WTC11 (cell line): ENCODE measurements around the gene HBQ1. TPM values are rescaled to one million over a fixed set of nuclear protein-coding genes. Genes with fewer than 3 reads are reported as not detected.

Source experiments
- ATAC-seq: fragments of 200-7000 bp; cut with Tn5 transposase; 2 replicates; pipeline ENCODE4 v1.10.0; 2021; ENCODE audit warnings: mild to moderate bottlenecking, moderate library complexity
- CTCF ChIA-PET: fragments of 300-600 bp; sonication (Branson Sonifier 250); formaldehyde crosslinking; loops from one replicate; lab custom pipeline; 2021; ENCODE audit warnings: antibody characterized with exemption; lab: Charles Lee
- POLR2A ChIA-PET: fragments of 350-600 bp; sonication (Branson Sonifier 250); formaldehyde crosslinking; loops from one replicate; lab custom pipeline; 2021; ENCODE audit warnings: antibody characterized with exemption; lab: Charles Lee
- DNase-seq: peaks from one replicate; pipeline ENCODE4 v3.0.0; 2021; ENCODE audit warnings: low spot score
- H3K27ac Mint-ChIP-seq: 2 replicates; pipeline ENCODE4 v1.8.0; 2021; ENCODE audit warnings: mixed read lengths
- H3K27me3 Mint-ChIP-seq: 2 replicates; pipeline ENCODE4 v1.8.0; 2021; ENCODE audit warnings: low read depth, mild to moderate bottlenecking, moderate library complexity, mixed read lengths
- H3K36me3 Mint-ChIP-seq: 2 replicates; pipeline ENCODE4 v1.8.0; 2021; ENCODE audit warnings: mixed read lengths
- H3K4me1 Mint-ChIP-seq: 2 replicates; pipeline ENCODE4 v1.8.0; 2022; ENCODE audit warnings: mixed read lengths
- H3K4me3 Mint-ChIP-seq: 2 replicates; pipeline ENCODE4 v1.8.0; 2021; ENCODE audit warnings: mild to moderate bottlenecking, moderate library complexity, mixed read lengths
- H3K9me3 Mint-ChIP-seq: 2 replicates; pipeline ENCODE4 v1.8.0; 2021; ENCODE audit warnings: mixed read lengths
- ATF2 ChIP-seq: sonication (generic); formaldehyde crosslinking; IDR thresholded peaks from 2 replicates; pipeline ENCODE4 v1.8.1; 2022; ENCODE audit warnings: low read depth, missing genetic modification reagents, borderline replicate concordance
- ETV6 ChIP-seq: sonication (generic); formaldehyde crosslinking; IDR thresholded peaks from 2 replicates; pipeline ENCODE4 v1.8.1; 2022; ENCODE audit warnings: mild to moderate bottlenecking, missing genetic modification reagents
- FOXJ3 ChIP-seq: sonication (generic); formaldehyde crosslinking; IDR thresholded peaks from 2 replicates; pipeline ENCODE4 v1.9.0; 2021; ENCODE audit warnings: missing genetic modification reagents, mild to moderate bottlenecking, borderline replicate concordance
- GRHL2 ChIP-seq: fragments of 250-450 bp; sonication (Bioruptor Pico); IDR thresholded peaks from 2 replicates; pipeline ENCODE4 v1.8.0; 2022; ENCODE audit warnings: mild to moderate bottlenecking, moderate library complexity; ENCODE audit not compliant: insufficient replicate concordance, severe bottlenecking
- IRF2 ChIP-seq: sonication (generic); formaldehyde crosslinking; IDR thresholded peaks from 2 replicates; pipeline ENCODE4 v1.8.0; 2022; ENCODE audit warnings: low read depth, missing genetic modification reagents, borderline replicate concordance
- JAZF1 ChIP-seq: fragments of 250-450 bp; sonication (Bioruptor Pico); IDR thresholded peaks from 2 replicates; pipeline ENCODE4 v1.9.0; 2021; ENCODE audit warnings: moderate library complexity, mild to moderate bottlenecking, inconsistent platforms
- MAX ChIP-seq: sonication (generic); formaldehyde crosslinking; IDR thresholded peaks from 2 replicates; pipeline ENCODE4 v1.8.0; 2022; ENCODE audit warnings: mild to moderate bottlenecking, missing genetic modification reagents
- MXD4 ChIP-seq: fragments of 250-450 bp; sonication (Bioruptor Pico); IDR thresholded peaks from 2 replicates; pipeline ENCODE4 v1.8.0; 2021; ENCODE audit warnings: mild to moderate bottlenecking, moderate library complexity, borderline replicate concordance
- NFYB ChIP-seq: sonication (generic); formaldehyde crosslinking; conservative IDR thresholded peaks from 2 replicates; pipeline ENCODE4 v1.8.0; 2022; ENCODE audit warnings: low read depth, missing genetic modification reagents
- NR2C2 ChIP-seq: sonication (generic); formaldehyde crosslinking; IDR thresholded peaks from 2 replicates; pipeline ENCODE4 v1.8.0; 2022; ENCODE audit warnings: mild to moderate bottlenecking, missing genetic modification reagents
- PRRX2 ChIP-seq: fragments of 250-450 bp; sonication (Bioruptor Pico); IDR thresholded peaks from 2 replicates; pipeline ENCODE4 v1.8.0; 2021; ENCODE audit warnings: mild to moderate bottlenecking
- RORB ChIP-seq: fragments of 250-450 bp; sonication (Bioruptor Pico); IDR thresholded peaks from 2 replicates; pipeline ENCODE4 v1.9.0; 2021; ENCODE audit warnings: mild to moderate bottlenecking
- STAT6 ChIP-seq: sonication (generic); formaldehyde crosslinking; conservative IDR thresholded peaks from 2 replicates; pipeline ENCODE4 v1.8.1; 2023; ENCODE audit warnings: mild to moderate bottlenecking, low read depth, missing genetic modification reagents, moderate library complexity
- TP53 ChIP-seq: sonication (generic); formaldehyde crosslinking; IDR thresholded peaks from 2 replicates; pipeline ENCODE4 v1.8.1; 2023; ENCODE audit warnings: mild to moderate bottlenecking, missing genetic modification reagents
- ZNF121 ChIP-seq: sonication (generic); formaldehyde crosslinking; IDR thresholded peaks from 2 replicates; pipeline ENCODE4 v1.8.0; 2023; ENCODE audit warnings: missing genetic modification reagents
- ZNF416 ChIP-seq: fragments of 250-450 bp; sonication (Bioruptor Pico); IDR thresholded peaks from 2 replicates; pipeline ENCODE4 v1.9.0; 2021; ENCODE audit warnings: mild to moderate bottlenecking, inconsistent platforms
- ZNF532 ChIP-seq: fragments of 250-450 bp; sonication (Bioruptor Pico); IDR thresholded peaks from 2 replicates; pipeline ENCODE4 v1.9.0; 2021; ENCODE audit warnings: mild to moderate bottlenecking, borderline replicate concordance
- total RNA-seq: library from RNA; stranded (reverse); gene quantifications from 3 replicates; pipeline ENCODE4 v1.2.3, GENCODE V29; 2021
- TF ChIP-seq, protein P1 (sequence below): sonication (generic); formaldehyde crosslinking; IDR thresholded peaks from 2 replicates; pipeline ENCODE4 v1.8.0; 2022; ENCODE audit warnings: missing genetic modification reagents
- TF ChIP-seq, protein P2 (sequence below): fragments of 250-450 bp; sonication (Bioruptor Pico); IDR thresholded peaks from 2 replicates; pipeline ENCODE4 v1.9.0; 2021; ENCODE audit warnings: mild to moderate bottlenecking
- TF ChIP-seq, protein P3 (sequence below): fragments of 250-450 bp; sonication (Bioruptor Pico); IDR thresholded peaks from 2 replicates; pipeline ENCODE4 v1.9.0; 2021; ENCODE audit warnings: moderate library complexity, mild to moderate bottlenecking, inconsistent platforms, borderline replicate concordance

HBQ1 gene
- total RNA-seq, 1 experiment from 2014 or later = 3.0 TPM

DNA sequence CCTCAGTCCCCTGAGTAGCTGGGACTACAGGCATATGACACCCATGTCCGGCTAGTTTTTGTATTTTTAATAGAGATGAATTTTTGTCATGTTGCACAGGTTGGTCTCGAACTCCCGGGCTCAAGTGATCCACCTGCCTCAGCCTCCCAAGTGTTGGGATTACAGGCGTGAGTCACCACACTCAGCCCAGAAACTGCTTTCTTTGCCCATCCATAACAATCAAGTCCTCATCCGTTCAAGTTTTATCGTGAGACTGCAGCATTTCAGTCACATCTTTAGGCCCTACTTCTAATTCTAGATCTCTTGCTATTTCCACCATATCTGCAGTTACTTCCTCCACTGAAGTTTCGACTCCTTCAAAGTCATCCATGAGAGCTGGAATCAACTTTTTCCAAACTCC is 48.1 kb upstream of the HBQ1 start (continued):
- TF ChIP-seq, protein P1, sequence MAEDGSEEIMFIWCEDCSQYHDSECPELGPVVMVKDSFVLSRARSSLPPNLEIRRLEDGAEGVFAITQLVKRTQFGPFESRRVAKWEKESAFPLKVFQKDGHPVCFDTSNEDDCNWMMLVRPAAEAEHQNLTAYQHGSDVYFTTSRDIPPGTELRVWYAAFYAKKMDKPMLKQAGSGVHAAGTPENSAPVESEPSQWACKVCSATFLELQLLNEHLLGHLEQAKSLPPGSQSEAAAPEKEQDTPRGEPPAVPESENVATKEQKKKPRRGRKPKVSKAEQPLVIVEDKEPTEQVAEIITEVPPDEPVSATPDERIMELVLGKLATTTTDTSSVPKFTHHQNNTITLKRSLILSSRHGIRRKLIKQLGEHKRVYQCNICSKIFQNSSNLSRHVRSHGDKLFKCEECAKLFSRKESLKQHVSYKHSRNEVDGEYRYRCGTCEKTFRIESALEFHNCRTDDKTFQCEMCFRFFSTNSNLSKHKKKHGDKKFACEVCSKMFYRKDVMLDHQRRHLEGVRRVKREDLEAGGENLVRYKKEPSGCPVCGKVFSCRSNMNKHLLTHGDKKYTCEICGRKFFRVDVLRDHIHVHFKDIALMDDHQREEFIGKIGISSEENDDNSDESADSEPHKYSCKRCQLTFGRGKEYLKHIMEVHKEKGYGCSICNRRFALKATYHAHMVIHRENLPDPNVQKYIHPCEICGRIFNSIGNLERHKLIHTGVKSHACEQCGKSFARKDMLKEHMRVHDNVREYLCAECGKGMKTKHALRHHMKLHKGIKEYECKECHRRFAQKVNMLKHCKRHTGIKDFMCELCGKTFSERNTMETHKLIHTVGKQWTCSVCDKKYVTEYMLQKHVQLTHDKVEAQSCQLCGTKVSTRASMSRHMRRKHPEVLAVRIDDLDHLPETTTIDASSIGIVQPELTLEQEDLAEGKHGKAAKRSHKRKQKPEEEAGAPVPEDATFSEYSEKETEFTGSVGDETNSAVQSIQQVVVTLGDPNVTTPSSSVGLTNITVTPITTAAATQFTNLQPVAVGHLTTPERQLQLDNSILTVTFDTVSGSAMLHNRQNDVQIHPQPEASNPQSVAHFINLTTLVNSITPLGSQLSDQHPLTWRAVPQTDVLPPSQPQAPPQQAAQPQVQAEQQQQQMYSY = no peak
- TF ChIP-seq, all 79 proteins: peak for 0

DNA sequence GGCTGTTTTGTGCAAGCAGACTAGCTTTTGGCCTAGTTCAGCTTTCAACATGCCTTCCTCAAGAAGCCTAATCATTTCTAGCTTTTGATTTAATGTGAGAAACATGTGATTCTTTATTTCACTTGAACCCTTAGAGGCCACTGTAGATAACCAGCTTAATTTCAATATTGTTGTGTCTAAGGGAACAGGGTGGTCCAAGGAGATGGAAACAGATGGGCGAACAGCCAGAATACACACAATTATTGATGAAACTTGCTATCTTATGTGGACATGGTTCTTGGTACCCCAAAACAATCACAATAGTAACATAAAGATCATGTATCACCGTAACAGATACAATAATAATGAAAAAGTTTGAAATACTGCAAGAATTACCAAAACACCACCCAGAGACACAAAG is 46.5 kb upstream of the HBQ1 start:
- no peaks in the 10 kb centered on the region for H3K27me3 Mint-ChIP-seq
- H3K9me3 Mint-ChIP-seq = no peaks in the 10 kb centered on the region
- POLR2A ChIA-PET = interaction anchor here (0.6 kb wide), 1 partner anchor 189 kb away, joined by 4 read pairs; no protein-coding TSS in a partner anchor
- CTCF ChIA-PET = interaction anchor here (0.9 to 1.7 kb wide), 4 partner anchors 16 to 68 kb away, joined by 3 to 13 read pairs (median 8); partner anchors contain the start of gene HBQ1
- no peak for DNase-seq
- peak overlapping the region; percentile 55; the same call in 1 of the 2 replicates for H3K27ac Mint-ChIP-seq
- H3K4me1 Mint-ChIP-seq = no peaks in the 10 kb centered on the region
- TF ChIP-seq GRHL2 (CRISPR knock-in tag) (no peak), ETV6 (CRISPR knock-in tag) (no peak), ZNF121 (no peak), STAT6 (CRISPR knock-in tag) (no peak), TP53 (no peak), FOXJ3 (CRISPR knock-in tag) (no peak), NR2C2 (CRISPR knock-in tag) (no peak), MAX (no peak), JAZF1 (CRISPR knock-in tag) (no peak), IRF2 (CRISPR knock-in tag) (no peak), RORB (CRISPR knock-in tag) (no peak), ATF2 (CRISPR knock-in tag) (no peak), PRRX2 (CRISPR knock-in tag) (no peak), NFYB (CRISPR knock-in tag) (no peak), MXD4 (no peak), ZNF416 (no peak), ZNF532 (CRISPR knock-in tag) (no peak)
- TF ChIP-seq, protein P2, sequence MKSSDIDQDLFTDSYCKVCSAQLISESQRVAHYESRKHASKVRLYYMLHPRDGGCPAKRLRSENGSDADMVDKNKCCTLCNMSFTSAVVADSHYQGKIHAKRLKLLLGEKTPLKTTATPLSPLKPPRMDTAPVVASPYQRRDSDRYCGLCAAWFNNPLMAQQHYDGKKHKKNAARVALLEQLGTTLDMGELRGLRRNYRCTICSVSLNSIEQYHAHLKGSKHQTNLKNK (CRISPR knock-in tag) = no peak
- TF ChIP-seq, protein P3, sequence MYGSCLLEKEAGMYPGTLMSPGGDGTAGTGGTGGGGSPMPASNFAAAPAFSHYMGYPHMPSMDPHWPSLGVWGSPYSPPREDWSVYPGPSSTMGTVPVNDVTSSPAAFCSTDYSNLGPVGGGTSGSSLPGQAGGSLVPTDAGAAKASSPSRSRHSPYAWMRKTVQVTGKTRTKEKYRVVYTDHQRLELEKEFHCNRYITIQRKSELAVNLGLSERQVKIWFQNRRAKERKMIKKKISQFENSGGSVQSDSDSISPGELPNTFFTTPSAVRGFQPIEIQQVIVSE (CRISPR knock-in tag) = no peak
- no peak overlapping the region for H3K4me3 Mint-ChIP-seq
- ATAC-seq = no peak
- H3K36me3 Mint-ChIP-seq = no peaks in the 10 kb centered on the region
